Measurements from ENCODE around the gene LIN7C. TPM values are rescaled to one million over a fixed set of nuclear protein-coding genes. Genes with fewer than 3 reads are reported as not detected.

LIN7C gene
- total and polyA plus RNA-seq, 2 of the 13 experiments (the other 11 are each of a cell fraction or from before 2014, with no cell fraction given) = 14.8 to 37.2 TPM

- Histone ChIP-seq H3K9me3 (ENCODE audit: low read length) (no peaks in the 10 kb centered on the region), H2AFZ (ENCODE audit: low read length) (no peak overlapping the region), H3K27ac (ENCODE audit: extremely low read length, insufficient read depth, low read length) (no peak overlapping the region), H3K36me3 (replicated peaks in 1 of 2; ENCODE audit: control insufficient read depth in 1 of 2, insufficient read depth in 2 of 2, low read length in 2 of 2) (no peaks in the 10 kb centered on the region), H4K20me1 (ENCODE audit: insufficient read depth, low read length) (no peaks in the 10 kb centered on the region), H3K9ac (ENCODE audit: insufficient read depth, low read depth, low read length) (no peak overlapping the region), H3K4me1 (ENCODE audit: insufficient read depth, low read length) (no peaks in the 10 kb centered on the region), H3K4me3 (replicated peaks in 1 of 3; ENCODE audit: insufficient read depth in 1 of 3, low read depth in 2 of 3, low read length in 3 of 3) (no peak overlapping the region), H3K79me2 (ENCODE audit: insufficient read depth, low read length) (no peaks in the 10 kb centered on the region), H3K27me3 (ENCODE audit: control insufficient read depth in 1 of 2, insufficient read depth in 2 of 2, low read length in 2 of 2) (peaks cover 0 to 2% of the 10 kb centered on the region in 2 experiments; a peak in 1 of 5 replicates), H3K4me2 (ENCODE audit: low read depth, low read length) (no peak overlapping the region)
- CTCF ChIA-PET (ENCODE audit: low intra/inter-chr PET ratio, low total read pairs) = no interaction called here
- DNase-seq (ENCODE audit: low spot score) (no peak), ATAC-seq (no peak), FAIRE-seq (no peak)
- BruUV-seq (replicated peaks) = no TSS peak
- in situ Hi-C loops (cut with HindIII; ENCODE audit: extremely low pct_ligation_motif_present, low pct_unique_long_range_greater_than_20kb) = no loop called here
- POLR2A ChIA-PET = no interaction called here
- intact Hi-C loops (cut with micrococcal nuclease; ENCODE audit: unreplicated experiment) = no loop called here
- TF ChIP-seq IRF9 (CRISPR knock-in tag; IDR thresholded peaks at IDR 0.05; ENCODE audit: borderline replicate concordance) = no peak
- no peak for TF ChIP-seq ZNF326 (CRISPR knock-in tag; IDR thresholded peaks at IDR 0.05; ENCODE audit: borderline replicate concordance)
- TF ChIP-seq, protein P1, sequence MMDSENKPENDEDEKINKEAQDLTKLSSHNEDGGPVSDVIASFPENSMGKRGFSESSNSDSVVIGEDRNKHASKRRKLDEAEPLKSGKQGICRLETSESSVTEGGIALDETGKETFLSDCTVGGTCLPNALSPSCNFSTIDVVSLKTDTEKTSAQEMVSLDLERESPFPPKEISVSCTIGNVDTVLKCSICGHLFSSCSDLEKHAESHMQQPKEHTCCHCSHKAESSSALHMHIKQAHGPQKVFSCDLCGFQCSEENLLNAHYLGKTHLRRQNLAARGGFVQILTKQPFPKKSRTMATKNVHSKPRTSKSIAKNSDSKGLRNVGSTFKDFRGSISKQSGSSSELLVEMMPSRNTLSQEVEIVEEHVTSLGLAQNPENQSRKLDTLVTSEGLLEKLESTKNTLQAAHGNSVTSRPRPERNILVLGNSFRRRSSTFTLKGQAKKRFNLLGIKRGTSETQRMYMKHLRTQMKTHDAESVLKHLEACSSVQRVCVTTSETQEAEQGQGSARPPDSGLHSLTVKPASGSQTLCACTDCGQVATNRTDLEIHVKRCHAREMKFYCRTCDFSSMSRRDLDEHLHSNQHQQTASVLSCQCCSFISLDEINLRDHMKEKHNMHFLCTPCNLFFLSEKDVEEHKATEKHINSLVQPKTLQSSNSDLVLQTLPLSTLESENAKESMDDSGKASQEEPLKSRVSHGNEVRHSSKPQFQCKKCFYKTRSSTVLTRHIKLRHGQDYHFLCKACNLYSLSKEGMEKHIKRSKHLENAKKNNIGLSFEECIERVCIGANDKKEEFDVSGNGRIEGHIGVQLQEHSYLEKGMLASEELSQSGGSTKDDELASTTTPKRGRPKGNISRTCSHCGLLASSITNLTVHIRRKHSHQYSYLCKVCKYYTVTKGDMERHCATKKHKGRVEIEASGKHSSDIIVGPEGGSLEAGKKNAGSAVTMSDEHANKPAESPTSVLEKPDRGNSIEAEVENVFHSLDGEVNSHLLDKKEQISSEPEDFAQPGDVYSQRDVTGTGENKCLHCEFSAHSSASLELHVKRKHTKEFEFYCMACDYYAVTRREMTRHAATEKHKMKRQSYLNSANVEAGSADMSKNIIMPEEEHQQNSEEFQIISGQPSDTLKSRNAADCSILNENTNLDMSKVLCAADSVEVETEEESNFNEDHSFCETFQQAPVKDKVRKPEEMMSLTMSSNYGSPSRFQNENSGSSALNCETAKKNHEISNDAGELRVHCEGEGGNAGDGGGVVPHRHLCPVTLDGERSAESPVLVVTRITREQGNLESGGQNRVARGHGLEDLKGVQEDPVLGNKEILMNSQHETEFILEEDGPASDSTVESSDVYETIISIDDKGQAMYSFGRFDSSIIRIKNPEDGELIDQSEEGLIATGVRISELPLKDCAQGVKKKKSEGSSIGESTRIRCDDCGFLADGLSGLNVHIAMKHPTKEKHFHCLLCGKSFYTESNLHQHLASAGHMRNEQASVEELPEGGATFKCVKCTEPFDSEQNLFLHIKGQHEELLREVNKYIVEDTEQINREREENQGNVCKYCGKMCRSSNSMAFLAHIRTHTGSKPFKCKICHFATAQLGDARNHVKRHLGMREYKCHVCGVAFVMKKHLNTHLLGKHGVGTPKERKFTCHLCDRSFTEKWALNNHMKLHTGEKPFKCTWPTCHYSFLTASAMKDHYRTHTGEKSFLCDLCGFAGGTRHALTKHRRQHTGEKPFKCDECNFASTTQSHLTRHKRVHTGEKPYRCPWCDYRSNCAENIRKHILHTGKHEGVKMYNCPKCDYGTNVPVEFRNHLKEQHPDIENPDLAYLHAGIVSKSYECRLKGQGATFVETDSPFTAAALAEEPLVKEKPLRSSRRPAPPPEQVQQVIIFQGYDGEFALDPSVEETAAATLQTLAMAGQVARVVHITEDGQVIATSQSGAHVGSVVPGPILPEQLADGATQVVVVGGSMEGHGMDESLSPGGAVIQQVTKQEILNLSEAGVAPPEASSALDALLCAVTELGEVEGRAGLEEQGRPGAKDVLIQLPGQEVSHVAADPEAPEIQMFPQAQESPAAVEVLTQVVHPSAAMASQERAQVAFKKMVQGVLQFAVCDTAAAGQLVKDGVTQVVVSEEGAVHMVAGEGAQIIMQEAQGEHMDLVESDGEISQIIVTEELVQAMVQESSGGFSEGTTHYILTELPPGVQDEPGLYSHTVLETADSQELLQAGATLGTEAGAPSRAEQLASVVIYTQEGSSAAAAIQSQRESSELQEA (CRISPR knock-in tag; IDR thresholded peaks at IDR 0.05; ENCODE audit: not compliant biosample characterization) = no peak
- TF ChIP-seq ZNF891 (CRISPR knock-in tag; IDR thresholded peaks at IDR 0.05) = no peak
- no peak for TF ChIP-seq POLR2G (IDR thresholded peaks at IDR 0.05; ENCODE audit: low read depth, low read length)
- TF ChIP-seq ZNF674 (CRISPR knock-in tag; IDR thresholded peaks at IDR 0.05; ENCODE audit: low read depth) = no peak
- TF ChIP-seq GABPA (IDR thresholded peaks at IDR 0.05; ENCODE audit: low read depth, low read length) = no peak
- TF ChIP-seq GABPA (CRISPR knock-in tag; IDR thresholded peaks at IDR 0.05; ENCODE audit: low read depth) = no peak
- no peak for TF ChIP-seq PAXIP1 (CRISPR knock-in tag; conservative IDR thresholded peaks at IDR 0.05)
- TF ChIP-seq ZNF605 (CRISPR knock-in tag; IDR thresholded peaks at IDR 0.05) = no peak
- TF ChIP-seq ZFP1 (CRISPR knock-in tag; IDR thresholded peaks at IDR 0.05) = no peak
- TF ChIP-seq ZKSCAN1 (IDR thresholded peaks at IDR 0.05; ENCODE audit: low read length) = no peak
- no peak for TF ChIP-seq TBP (CRISPR knock-in tag; IDR thresholded peaks at IDR 0.05)
- no peak for TF ChIP-seq NCOA1 (CRISPR knock-in tag; IDR thresholded peaks at IDR 0.05)
Measured at GRCh38 chr11:27551127-27551526, 44.6 kb upstream of the LIN7C start.
